Activated T-cell treated with anti-CD3 and anti-CD28 coated beads for 1 hour (primary cell): ENCODE measurements around the gene NIPBL.
"Not testable (repeated sequence)": the region's sequence is repeated elsewhere in the genome, so short reads cannot be mapped to it uniquely, and the experiment has no call there.

ENCODE experiments used
- DNase-seq: peaks from one replicate; pipeline ENCODE4 v3.0.0-alpha.2; 2020; ENCODE audit warnings: low read depth

The NIPBL gene

GRCh38 chr5:37093795-37094194 is 217.2 kb downstream of the NIPBL start:
- not testable (repeated sequence) for DNase-seq

DNA sequence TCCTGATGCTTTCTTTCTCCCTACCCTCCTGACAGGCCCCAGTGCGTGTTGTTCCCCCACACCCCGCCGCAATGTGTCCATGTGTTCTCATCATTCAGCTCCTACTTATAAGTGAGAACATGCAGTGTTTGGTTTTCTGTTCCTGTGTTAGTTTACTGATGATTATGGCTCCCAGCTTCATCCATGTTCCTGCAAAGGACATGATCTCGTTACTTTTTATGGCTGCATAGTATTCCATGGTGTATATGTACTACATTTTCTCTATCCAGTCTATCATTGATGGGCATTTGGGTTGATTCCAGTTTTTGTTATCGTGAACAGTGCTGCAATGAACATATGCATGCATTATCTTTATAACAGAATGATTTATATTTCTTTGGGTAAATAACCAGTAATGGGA is 222.7 kb downstream of the NIPBL start:
- not testable (repeated sequence) for DNase-seq

DNA sequence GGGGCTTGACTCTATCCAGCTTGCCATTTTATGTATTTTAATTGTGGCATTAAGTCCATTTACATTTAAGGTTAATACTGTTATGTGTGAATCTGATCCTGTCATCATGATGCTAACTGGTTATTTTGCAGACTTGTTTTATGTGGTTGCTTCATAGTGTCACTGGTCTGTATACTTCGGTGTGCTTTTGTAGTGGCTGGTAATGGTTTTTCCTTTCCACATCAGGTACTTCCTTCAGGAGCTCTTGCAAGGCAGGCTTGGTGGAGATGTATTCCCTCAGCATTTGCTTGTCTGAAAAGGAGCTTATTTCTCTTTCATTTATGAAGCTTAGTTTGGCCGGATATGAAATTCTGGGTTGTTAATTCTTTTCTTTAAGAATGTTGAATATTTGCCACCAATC is 226.7 kb downstream of the NIPBL start:
- no peak for DNase-seq

DNA sequence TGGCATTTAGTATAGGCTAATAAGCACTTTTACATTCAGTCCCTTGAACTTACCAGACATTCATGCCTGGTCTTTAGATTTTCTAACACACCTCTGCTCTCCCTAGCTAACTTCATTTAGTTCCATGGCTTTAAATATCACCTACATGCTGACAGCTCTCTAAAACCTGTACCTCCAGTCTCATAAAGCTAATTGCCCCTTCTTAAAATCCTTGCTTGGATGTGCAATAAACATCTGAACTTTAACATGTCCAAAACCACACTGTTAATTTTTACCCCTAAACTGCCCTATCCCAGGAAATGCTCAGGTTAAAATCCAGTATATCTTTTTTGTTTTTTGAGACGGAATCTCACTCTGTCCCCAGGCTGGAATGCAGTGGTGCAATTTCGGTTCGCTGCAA is 232.8 kb downstream of the NIPBL start:
- no peak for DNase-seq

DNA sequence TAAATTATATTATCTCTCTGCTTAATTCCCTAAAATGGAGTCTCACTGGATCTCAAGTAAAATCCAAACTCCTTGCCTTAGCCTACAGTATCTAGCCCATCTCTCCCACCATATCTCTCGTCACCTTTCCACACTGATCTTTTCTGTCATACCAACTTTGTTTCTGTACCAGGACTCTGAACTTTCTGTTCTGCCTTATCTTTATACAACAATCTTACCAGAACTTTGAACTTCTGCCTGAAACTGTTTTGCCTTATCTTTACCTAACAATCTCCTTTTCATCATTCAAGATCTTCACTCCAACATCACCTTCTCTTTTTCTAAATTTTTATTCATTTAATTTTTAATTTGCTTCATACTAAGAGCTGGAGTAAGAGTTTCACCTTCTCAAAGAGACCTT is 233.6 kb downstream of the NIPBL start:
- no peak for DNase-seq

DNA sequence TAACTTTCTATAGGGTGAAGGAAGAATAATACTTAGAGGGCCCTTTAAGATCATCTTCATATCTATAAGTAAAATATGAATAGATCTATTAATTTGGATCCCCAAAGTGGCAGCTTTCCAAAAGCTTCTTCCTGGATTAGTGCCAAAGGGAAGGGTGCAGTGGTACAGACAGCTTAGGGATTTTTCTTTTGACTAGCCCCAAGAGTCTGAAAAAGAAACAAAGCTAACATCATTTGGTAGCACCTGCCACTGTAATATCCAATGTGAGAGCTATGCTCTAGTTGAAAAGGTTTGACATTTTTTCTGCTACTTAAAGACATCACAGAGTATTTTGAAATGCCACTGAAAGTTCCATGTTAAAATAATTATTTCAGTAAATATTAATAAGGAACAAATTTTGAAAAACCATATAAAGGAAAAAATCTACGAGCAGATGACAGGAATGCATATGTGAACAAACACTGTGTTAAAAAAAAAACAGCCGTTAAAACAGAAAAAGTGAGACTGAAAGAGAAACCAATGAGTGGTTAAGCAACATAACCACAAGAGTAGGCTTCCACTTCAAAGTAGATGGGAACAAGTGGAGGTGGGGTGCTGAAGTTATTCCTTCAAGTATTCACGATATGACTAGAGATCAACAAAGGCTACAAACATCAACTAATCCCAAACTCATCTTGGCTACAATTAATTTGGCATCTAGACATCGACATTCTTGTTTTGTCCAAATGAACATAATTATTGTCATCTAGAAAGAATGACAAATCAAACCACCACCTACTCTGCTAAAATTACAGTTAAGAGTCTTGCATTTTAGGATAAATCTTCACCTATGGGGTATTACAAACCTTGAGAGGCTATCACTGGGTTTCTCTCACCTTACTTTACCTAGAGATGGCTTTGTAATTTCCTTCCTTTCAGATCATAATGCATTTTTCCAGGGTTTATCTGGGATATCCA is 235.1 kb downstream of the NIPBL start:
- no peak for DNase-seq

DNA sequence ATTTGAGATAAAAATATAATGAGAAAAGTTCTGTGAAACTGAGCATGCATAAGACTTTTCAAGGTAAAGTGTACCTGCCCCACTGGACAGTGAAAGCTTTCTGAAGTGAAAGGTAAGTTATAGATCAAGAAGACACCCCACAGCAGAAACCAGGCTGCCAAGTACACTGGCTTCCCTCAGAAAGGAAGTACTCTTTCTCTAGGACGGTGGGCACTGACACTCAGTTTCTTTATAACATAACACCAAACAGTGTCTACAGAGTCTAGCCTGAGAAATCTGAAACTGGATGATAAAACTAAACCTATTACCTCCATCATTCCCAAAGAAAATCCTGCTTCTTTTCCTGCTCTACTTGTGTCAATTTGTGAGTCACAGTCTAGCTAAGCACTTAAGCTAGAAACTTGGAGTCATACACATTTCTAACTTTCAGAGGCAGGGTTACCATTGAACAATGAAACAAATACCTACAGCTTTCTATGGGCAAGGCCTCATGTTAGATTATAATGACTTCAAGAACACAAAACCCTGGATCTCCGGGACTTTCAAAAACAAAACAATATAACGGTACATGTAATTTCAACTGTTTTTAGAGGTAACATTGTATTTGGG is 235.9 kb downstream of the NIPBL start:
- no peak for DNase-seq
